Measurements from ENCODE around the gene CRYBB1. TPM values are rescaled to one million over a fixed set of nuclear protein-coding genes. Genes with fewer than 3 reads are reported as not detected.

The CRYBB1 gene
- total and polyA plus RNA-seq, 2 donors (not counting 3 experiments of a cell fraction or from before 2014, with no cell fraction given) = not detected

- intact Hi-C loops (cut with micrococcal nuclease) = no loop called here
- BruUV-seq (replicated peaks) = no TSS peak
- Histone ChIP-seq H2AFZ (ENCODE audit: low read depth, low read length) (peak overlapping the region; percentile 95), H3K4me2 (ENCODE audit: insufficient read depth, low read length) (peak overlapping the region; percentile 73), H3K4me1 (ENCODE audit: control insufficient read depth, extremely low read depth, insufficient read depth, low read length) (peaks cover 8% of the 10 kb centered on the region), H3K79me2 (ENCODE audit: control insufficient read depth, insufficient read depth, low read length) (no peaks in the 10 kb centered on the region), H4K20me1 (replicated peaks; ENCODE audit: control insufficient read depth, extremely low read depth, insufficient read depth, low read length) (no peaks in the 10 kb centered on the region), H3K36me3 (ENCODE audit: control insufficient read depth in 2 of 2, extremely low read depth in 1 of 2, insufficient read depth in 2 of 2, low read length in 2 of 2) (no peaks in the 10 kb centered on the region), H3K4me3 (replicated peaks in 1 of 3; ENCODE audit: insufficient read depth in 1 of 3, low read depth in 1 of 3, low read length in 3 of 3) (no peak overlapping the region), H3K9me3 (replicated peaks; ENCODE audit: control insufficient read depth, insufficient read depth, low read length) (no peaks in the 10 kb centered on the region), H3K9ac (replicated peaks; ENCODE audit: extremely low read depth, insufficient read depth, low read length) (no peak overlapping the region), H3K27ac (ENCODE audit: insufficient read depth, low read depth, low read length) (no peak overlapping the region), H3K9me1 (replicated peaks; ENCODE audit: control insufficient read depth, extremely low read depth, insufficient read depth, low read length) (no peaks in the 10 kb centered on the region), H3K27me3 (ENCODE audit: control insufficient read depth in 2 of 2, insufficient read depth in 2 of 2, low read length in 2 of 2) (peaks cover 0 to 3% of the 10 kb centered on the region in 2 experiments)
- CTCF ChIA-PET = interaction anchor here (0.9 to 1.6 kb wide), 3 partner anchors 16 to 476 kb away, joined by 3 to 4 read pairs (median 3); no protein-coding TSS in a partner anchor
- FAIRE-seq (peak; percentile 86), DNase-seq (ENCODE audit: low read depth, low spot score) (peak; percentile 60)
- TF ChIP-seq GATA2 (IDR thresholded peaks at IDR 0.05; ENCODE audit: insufficient read depth, insufficient read length, low read depth, low read length) = peak; percentile 82
- no peak for TF ChIP-seq POLR2AphosphoS5 (IDR thresholded peaks at IDR 0.05; ENCODE audit: insufficient read depth, low read depth, low read length)
- TF ChIP-seq POLR2A (IDR thresholded peaks at IDR 0.05; ENCODE audit: low read depth, low read length) = peak; percentile 20
- dilution Hi-C loops (cut with MboI; ENCODE audit: extremely low pct_ligation_motif_present, low sequenced_read_pairs) = no loop called here
- POLR2A ChIA-PET = interaction anchor here (0.6 kb wide), 1 partner anchor 41 kb away, joined by 6 read pairs; no protein-coding TSS in a partner anchor
Observed at GRCh38 chr22:26632422-26633155, 14.8 kb upstream of the CRYBB1 start.

DNA sequence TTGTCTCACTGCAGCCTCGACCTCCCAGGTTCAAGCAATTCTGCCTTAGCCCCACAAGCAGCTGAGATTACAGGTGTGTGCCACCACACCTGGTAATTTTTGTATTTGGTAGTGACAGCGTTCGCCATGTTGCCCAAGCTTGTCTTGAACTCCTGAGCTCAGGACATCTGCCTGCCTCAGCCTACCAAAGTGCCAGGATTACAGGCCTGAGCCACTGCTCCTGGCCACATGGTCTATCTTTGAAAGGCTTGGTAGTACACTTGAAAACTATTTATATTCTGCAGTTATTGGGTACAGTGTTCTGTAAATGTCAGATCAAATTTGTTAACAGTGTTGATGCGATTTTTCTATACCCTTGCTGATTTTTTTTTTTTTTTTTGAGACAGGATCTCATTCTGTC, 13.5 kb upstream of the CRYBB1 start:
- Histone ChIP-seq H3K9ac (replicated peaks; ENCODE audit: extremely low read depth, insufficient read depth, low read length) (no peak overlapping the region), H3K9me3 (replicated peaks; ENCODE audit: control insufficient read depth, insufficient read depth, low read length) (no peaks in the 10 kb centered on the region), H3K36me3 (ENCODE audit: control insufficient read depth in 2 of 2, extremely low read depth in 1 of 2, insufficient read depth in 2 of 2, low read length in 2 of 2) (no peaks in the 10 kb centered on the region), H3K4me2 (ENCODE audit: insufficient read depth, low read length) (no peak overlapping the region), H3K4me1 (ENCODE audit: control insufficient read depth, extremely low read depth, insufficient read depth, low read length) (peaks cover 8% of the 10 kb centered on the region), H4K20me1 (replicated peaks; ENCODE audit: control insufficient read depth, extremely low read depth, insufficient read depth, low read length) (no peaks in the 10 kb centered on the region), H2AFZ (ENCODE audit: low read depth, low read length) (no peak overlapping the region), H3K27me3 (ENCODE audit: control insufficient read depth in 2 of 2, insufficient read depth in 2 of 2, low read length in 2 of 2) (peaks cover 0 to 3% of the 10 kb centered on the region in 2 experiments), H3K27ac (ENCODE audit: insufficient read depth, low read depth, low read length) (no peak overlapping the region), H3K79me2 (ENCODE audit: control insufficient read depth, insufficient read depth, low read length) (no peaks in the 10 kb centered on the region), H3K9me1 (replicated peaks; ENCODE audit: control insufficient read depth, extremely low read depth, insufficient read depth, low read length) (no peaks in the 10 kb centered on the region), H3K4me3 (replicated peaks in 1 of 3; ENCODE audit: insufficient read depth in 1 of 3, low read depth in 1 of 3, low read length in 3 of 3) (no peak overlapping the region)
- no TSS peak for BruUV-seq (replicated peaks)
- no peak for TF ChIP-seq POLR2A (IDR thresholded peaks at IDR 0.05; ENCODE audit: low read depth, low read length)
- dilution Hi-C loops (cut with MboI; ENCODE audit: extremely low pct_ligation_motif_present, low sequenced_read_pairs) (no loop called here), intact Hi-C loops (cut with micrococcal nuclease) (no loop called here)
- peak; percentile 44 for FAIRE-seq
- ChIA-PET POLR2A (no interaction called here), CTCF (interaction anchor here (1.0 kb wide), 1 partner anchor 128 kb away, joined by 3 read pairs; no protein-coding TSS in a partner anchor)
- DNase-seq (ENCODE audit: low read depth, low spot score) = no peak

Data from endothelial cell of umbilical vein (primary cell).